Measurements from ENCODE around the gene EPHB2.

The EPHB2 gene

DNA sequence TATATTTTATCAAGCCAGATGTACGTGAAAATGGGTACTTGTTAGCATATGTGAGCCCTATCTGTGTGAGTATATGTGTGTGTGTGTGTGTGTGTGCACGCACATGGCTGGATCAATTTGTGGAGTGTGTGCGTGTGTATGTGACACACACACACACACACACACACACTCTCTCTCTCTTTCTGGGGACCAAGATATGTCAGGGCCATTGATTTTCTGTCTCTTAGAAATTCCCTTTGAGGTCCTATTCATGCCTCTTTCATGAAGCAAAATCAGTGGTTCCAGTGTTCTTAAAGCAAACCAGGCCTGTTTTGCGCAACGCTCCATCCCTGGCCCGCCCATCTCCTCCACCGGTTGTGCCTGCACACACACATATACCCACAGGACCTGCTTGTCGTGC, 90.0 kb downstream of the EPHB2 start:
- Histone ChIP-seq H3K9me3 (ENCODE audit: insufficient read depth, low read depth, low read length) (no peaks in the 10 kb centered on the region), H3K9me2 (replicated peaks; ENCODE audit: low read depth, low read length) (no peaks in the 10 kb centered on the region), H3K4me2 (ENCODE audit: low read depth, low read length, poor library complexity, severe bottlenecking) (no peak overlapping the region), H3K27me3 (ENCODE audit: insufficient read depth, low read length, poor library complexity, severe bottlenecking) (no peaks in the 10 kb centered on the region), H3K4me1 (ENCODE audit: insufficient read depth, low read length, poor library complexity, severe bottlenecking) (no peaks in the 10 kb centered on the region), H3K79me2 (ENCODE audit: insufficient read depth, low read length) (no peaks in the 10 kb centered on the region), H3K36me3 (ENCODE audit: insufficient read depth, low read length) (no peaks in the 10 kb centered on the region), H2AFZ (ENCODE audit: low read length) (no peak overlapping the region), H3K9ac (ENCODE audit: low read depth, low read length, poor library complexity, severe bottlenecking) (no peak overlapping the region), H4K20me1 (ENCODE audit: insufficient read depth, low read length, poor library complexity, severe bottlenecking) (no peaks in the 10 kb centered on the region), H3F3A (ENCODE audit: low read depth) (no peaks in the 10 kb centered on the region), H3K4me3 (ENCODE audit: low read length, poor library complexity, severe bottlenecking) (no peak overlapping the region)
- no peak for TF ChIP-seq EZH2phosphoT487 (IDR thresholded peaks at IDR 0.05; ENCODE audit: borderline replicate concordance)
- TF ChIP-seq, protein P1, sequence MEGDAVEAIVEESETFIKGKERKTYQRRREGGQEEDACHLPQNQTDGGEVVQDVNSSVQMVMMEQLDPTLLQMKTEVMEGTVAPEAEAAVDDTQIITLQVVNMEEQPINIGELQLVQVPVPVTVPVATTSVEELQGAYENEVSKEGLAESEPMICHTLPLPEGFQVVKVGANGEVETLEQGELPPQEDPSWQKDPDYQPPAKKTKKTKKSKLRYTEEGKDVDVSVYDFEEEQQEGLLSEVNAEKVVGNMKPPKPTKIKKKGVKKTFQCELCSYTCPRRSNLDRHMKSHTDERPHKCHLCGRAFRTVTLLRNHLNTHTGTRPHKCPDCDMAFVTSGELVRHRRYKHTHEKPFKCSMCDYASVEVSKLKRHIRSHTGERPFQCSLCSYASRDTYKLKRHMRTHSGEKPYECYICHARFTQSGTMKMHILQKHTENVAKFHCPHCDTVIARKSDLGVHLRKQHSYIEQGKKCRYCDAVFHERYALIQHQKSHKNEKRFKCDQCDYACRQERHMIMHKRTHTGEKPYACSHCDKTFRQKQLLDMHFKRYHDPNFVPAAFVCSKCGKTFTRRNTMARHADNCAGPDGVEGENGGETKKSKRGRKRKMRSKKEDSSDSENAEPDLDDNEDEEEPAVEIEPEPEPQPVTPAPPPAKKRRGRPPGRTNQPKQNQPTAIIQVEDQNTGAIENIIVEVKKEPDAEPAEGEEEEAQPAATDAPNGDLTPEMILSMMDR (conservative IDR thresholded peaks at IDR 0.05; ENCODE audit: low read length) = no peak

DNA sequence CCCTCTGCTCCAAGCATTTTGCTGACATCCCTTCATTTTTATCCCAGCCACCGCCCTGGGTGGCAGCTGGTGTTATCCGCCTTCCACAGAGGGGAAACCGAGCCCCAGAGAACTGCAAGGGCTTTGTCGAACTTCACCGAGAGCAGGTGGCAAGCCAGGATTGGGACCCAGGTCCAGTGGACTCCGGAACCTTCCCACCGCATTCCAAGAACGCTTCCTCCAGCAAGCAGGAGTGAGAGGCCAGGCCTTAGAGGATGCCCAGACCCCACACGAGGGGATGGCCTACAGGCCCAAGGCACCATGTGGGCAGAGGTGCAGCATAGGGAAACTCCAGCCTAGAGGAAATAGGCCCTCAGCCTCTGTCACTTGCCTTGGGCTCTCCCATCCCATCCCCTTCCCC, 90.7 kb downstream of the EPHB2 start:
- H3K27me3 ChIP-seq (ENCODE audit: insufficient read depth, low read length, poor library complexity, severe bottlenecking) = no peaks in the 10 kb centered on the region
- no peaks in the 10 kb centered on the region for H3K79me2 ChIP-seq (ENCODE audit: insufficient read depth, low read length)
- H3K9me2 ChIP-seq (replicated peaks; ENCODE audit: low read depth, low read length) = no peaks in the 10 kb centered on the region
- no peak overlapping the region for H3K4me3 ChIP-seq (ENCODE audit: low read length, poor library complexity, severe bottlenecking)
- H3K36me3 ChIP-seq (ENCODE audit: insufficient read depth, low read length) = no peaks in the 10 kb centered on the region
- H3K4me1 ChIP-seq (ENCODE audit: insufficient read depth, low read length, poor library complexity, severe bottlenecking) = no peaks in the 10 kb centered on the region
- no peaks in the 10 kb centered on the region for H3K9me3 ChIP-seq (ENCODE audit: insufficient read depth, low read depth, low read length)
- H3F3A ChIP-seq (ENCODE audit: low read depth) = no peaks in the 10 kb centered on the region
- no peaks in the 10 kb centered on the region for H4K20me1 ChIP-seq (ENCODE audit: insufficient read depth, low read length, poor library complexity, severe bottlenecking)
- no peak overlapping the region for H3K9ac ChIP-seq (ENCODE audit: low read depth, low read length, poor library complexity, severe bottlenecking)
- H3K4me2 ChIP-seq (ENCODE audit: low read depth, low read length, poor library complexity, severe bottlenecking) = no peak overlapping the region
- TF ChIP-seq, protein P1 (conservative IDR thresholded peaks at IDR 0.05; ENCODE audit: low read length) = no peak
- TF ChIP-seq EZH2phosphoT487 (IDR thresholded peaks at IDR 0.05; ENCODE audit: borderline replicate concordance) = no peak
- H2AFZ ChIP-seq (ENCODE audit: low read length) = no peak overlapping the region

DNA sequence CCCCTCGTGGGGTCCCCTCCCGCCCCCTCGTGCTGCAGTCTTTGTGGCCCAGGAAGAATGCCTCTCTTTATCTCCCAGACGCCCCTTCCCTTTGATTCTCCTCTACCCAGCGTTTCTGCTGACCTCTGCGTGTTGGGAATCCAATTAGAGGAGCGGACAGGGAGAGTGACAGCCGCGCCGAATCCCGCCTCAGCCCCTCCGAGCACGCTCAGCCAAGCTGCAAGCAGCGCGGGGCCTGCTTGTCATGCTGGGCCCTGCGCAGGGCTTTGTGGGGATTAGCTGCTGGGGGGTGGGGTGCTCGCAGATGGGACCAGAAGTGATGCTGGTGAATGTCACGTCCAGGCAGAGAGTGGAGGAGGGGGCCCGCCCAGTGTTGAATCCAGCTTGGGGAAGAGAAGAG, 91.1 kb downstream of the EPHB2 start:
- Histone ChIP-seq H3K4me3 (ENCODE audit: low read length, poor library complexity, severe bottlenecking) (no peak overlapping the region), H3K9ac (ENCODE audit: low read depth, low read length, poor library complexity, severe bottlenecking) (no peak overlapping the region), H3K4me2 (ENCODE audit: low read depth, low read length, poor library complexity, severe bottlenecking) (no peak overlapping the region), H3F3A (ENCODE audit: low read depth) (no peaks in the 10 kb centered on the region), H3K9me2 (replicated peaks; ENCODE audit: low read depth, low read length) (no peaks in the 10 kb centered on the region), H3K27me3 (ENCODE audit: insufficient read depth, low read length, poor library complexity, severe bottlenecking) (no peaks in the 10 kb centered on the region), H4K20me1 (ENCODE audit: insufficient read depth, low read length, poor library complexity, severe bottlenecking) (no peaks in the 10 kb centered on the region), H3K9me3 (ENCODE audit: insufficient read depth, low read depth, low read length) (no peaks in the 10 kb centered on the region), H3K79me2 (ENCODE audit: insufficient read depth, low read length) (no peaks in the 10 kb centered on the region), H3K4me1 (ENCODE audit: insufficient read depth, low read length, poor library complexity, severe bottlenecking) (no peaks in the 10 kb centered on the region), H3K36me3 (ENCODE audit: insufficient read depth, low read length) (no peaks in the 10 kb centered on the region), H2AFZ (ENCODE audit: low read length) (no peak overlapping the region)
- TF ChIP-seq, protein P1 (conservative IDR thresholded peaks at IDR 0.05; ENCODE audit: low read length) = no peak
- no peak for TF ChIP-seq EZH2phosphoT487 (IDR thresholded peaks at IDR 0.05; ENCODE audit: borderline replicate concordance)

Measured in Loucy (cell line).